Stimulated activated CD8-positive, alpha-beta memory T cell treated with anti-CD3 and anti-CD28 coated beads, Interleukin-15, amount 100 ng/mL, for 24 hours (primary cell): Measurements from ENCODE around the gene EXOC2.
A peak's percentile ranks its signal among the peaks of the same experiment; 100 is the strongest.

Experiments used
- DNase-seq: peaks from one replicate; pipeline ENCODE4 v3.0.0-alpha.2; 2020; ENCODE audit warnings: low read depth

The EXOC2 gene

GRCh38 chr6:493840-494239 is 199.1 kb downstream of the EXOC2 start:
- DNase-seq: no peak

- DNase-seq: no peak
Measured at GRCh38 chr6:492816-493414, 200.0 kb downstream of the EXOC2 start.

DNA sequence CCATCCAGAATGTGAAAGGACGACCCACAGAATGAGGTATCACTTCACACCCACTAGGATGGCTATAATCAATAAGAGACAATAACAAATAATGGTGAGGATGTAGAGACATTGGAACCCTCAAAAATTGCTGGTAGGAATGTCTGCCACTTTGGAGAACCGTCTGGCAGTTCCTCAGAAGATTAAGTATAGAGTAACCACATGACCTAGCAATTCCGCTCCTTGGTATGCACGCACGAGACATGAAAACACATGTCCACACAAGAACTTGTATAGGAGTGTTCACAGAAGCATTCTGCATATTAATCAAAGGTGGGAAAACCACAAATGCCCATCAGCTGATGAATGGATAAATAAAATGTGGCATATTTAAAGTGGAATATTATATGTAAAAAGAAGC is 200.8 kb downstream of the EXOC2 start:
- DNase-seq: no peak

GRCh38 chr6:491233-491632 is 201.7 kb downstream of the EXOC2 start:
- no peak for DNase-seq

DNA sequence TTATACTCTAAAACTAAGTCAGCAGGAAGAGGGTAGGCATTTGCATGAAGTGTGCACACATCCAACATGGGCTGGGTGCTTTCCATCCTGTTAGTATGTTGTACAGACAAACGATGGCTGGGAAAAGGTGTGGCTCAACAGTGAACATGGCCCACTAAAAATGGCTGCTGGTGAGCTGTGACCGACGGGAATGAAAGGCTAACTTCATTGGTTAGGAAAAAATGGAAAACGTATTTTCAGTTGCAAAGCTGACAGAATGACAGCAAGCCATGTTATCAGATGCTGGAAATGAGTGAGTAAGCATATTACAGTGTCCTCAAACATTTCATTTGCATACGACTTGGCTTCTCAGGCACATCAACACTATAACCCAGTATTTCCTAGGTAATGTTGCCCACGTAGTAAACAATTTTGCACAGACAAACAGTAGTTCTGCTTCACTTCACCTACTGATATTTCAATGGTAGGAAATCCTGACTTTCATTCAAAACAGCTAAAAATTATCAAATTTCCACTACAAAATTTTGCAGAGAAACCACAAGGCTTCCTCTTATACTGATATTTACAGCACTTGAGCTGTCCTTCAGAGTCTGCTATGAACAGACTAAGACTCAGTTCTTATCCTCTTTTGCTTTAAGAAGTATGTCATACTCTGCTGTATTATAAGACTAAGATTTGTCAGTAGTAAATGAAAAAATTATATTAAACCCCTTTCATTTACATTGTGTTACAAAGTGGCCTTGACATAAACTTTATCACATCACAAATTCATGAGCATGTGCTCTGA is 202.5 kb downstream of the EXOC2 start:
- no peak for DNase-seq

GRCh38 chr6:489762-490161 is 203.2 kb downstream of the EXOC2 start:
- DNase-seq: no peak

DNA sequence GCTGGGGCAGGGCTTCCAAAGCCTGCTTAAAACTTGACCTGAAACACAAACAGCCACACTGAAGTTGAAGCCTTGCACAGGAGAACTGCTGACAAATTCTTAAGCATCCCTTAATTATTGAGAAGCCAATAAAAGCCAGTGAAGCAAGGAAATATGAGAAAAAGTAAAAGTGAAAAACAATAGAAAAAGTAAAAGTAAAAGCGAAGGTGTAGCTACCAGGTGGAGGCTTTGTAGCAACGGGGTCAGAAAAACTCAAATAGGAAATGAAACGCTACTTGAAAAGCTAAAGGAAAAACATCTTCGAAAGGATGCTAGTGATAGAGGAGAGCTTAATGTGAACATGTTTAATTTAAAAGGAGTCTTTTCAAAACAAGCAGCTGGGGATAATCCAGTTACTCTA is 203.9 kb downstream of the EXOC2 start:
- DNase-seq: no peak

DNA sequence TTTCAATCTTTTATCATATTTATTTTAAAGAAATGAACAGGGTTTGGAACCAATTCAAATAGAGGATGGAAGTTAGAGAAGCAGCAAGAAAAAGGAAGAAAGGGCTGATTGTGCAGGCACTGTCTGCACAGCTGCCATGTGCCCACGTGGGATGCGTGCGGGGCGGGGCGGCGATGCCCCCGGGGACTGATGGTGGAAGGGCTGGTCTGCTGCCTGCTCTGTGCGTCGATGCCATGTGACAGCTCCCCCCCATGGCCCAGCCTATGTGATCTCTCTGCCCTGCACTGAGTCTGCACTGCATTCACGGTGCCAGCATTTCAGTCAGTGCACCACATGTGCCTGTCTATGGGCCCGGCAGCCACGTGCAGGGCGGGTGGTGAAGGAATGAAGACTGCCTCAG is 205.0 kb downstream of the EXOC2 start:
- DNase-seq: no peak

DNA sequence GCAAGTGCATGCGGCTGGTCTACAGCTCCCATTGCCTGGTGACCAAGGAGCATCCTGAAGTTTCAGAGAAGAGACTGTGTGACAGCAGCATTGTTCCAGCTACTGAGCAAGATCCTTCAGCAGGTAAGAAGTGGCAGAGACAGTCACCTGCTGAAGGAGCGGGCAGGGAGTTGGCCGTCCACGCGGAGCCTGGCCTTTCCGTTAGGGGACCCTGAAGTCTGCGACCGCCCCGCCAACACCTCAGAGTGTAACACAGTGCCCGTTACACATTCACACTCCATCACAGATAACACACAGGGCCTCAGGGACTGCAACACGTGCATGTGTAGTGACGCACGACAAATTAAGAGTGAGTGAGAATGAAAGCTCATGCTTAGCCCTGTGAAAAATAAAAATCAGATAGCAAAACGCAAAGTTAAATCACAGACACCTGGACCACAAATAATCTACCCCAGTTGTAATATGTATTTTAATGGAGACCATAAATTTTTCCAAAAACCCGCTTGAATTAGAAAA is 207.2 kb downstream of the EXOC2 start:
- DNase-seq: no peak

DNA sequence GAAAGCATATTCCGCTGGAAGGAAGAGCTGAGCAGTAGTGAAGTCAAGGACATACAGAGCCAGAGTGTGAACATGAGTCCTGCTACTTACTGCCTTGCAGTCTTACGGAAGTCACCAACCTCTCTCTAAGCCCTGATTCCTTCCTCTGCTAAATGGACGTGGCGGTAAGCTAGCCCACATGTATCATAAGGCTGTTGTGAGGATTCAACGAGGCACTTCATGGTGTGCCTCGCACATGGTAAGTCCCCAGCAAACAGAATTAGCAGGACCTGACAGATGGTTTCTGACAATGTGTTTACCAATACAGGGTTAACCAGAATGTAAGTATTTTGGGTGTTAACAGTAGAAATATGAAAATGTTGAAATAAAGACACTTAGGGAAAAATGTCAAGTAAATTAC is 208.2 kb downstream of the EXOC2 start:
- no peak for DNase-seq

- DNase-seq: no peak
Measured at GRCh38 chr6:484086-484745, 208.7 kb downstream of the EXOC2 start.

DNA sequence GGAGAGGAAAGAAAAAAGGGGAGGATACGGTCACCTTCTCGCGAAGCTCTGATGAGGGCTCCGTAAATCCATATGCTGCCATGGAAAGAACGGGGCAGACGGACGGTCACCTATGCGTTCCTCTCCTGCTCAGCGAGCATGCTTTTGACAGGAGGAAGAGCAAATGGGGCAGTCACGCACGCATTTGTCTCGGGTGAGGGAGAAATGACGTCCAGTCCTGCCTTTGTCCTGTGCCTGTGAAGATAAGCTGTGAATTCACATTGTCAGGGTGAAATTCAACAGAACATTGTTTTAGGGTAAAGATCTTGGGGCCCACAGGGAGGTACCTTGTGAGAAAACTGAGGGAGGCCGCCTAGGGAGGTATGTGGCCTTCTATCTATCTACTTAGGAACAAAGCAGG is 217.6 kb downstream of the EXOC2 start:
- no peak for DNase-seq

- peak; percentile 41 for DNase-seq
Measured at GRCh38 chr6:474453-475185, 218.3 kb downstream of the EXOC2 start.

GRCh38 chr6:473768-474452 is 219.0 kb downstream of the EXOC2 start:
- no peak for DNase-seq

DNA sequence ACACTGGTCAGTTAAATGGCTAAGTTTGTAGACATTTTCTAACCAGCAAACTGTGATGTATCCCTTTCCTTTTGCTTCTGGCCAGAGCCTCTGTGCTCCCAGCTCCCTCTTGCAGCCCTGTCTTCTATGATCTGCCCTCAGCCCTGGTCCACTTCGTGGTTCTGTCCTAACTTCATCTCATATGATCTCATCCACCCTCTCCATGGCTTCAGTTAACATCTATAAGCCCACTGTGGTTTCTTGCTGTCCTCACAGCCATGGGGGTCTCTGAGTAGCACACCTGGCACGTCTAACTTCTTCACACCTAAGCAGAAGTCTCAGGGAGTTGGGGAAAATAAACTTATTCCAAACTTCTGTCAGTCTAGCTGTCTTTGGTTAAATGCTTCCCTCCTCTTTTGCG is 219.6 kb downstream of the EXOC2 start:
- DNase-seq: no peak

GRCh38 chr6:470901-471448 is 222.0 kb downstream of the EXOC2 start:
- no peak for DNase-seq

GRCh38 chr6:470051-470900 is 222.7 kb downstream of the EXOC2 start:
- no peak for DNase-seq

DNA sequence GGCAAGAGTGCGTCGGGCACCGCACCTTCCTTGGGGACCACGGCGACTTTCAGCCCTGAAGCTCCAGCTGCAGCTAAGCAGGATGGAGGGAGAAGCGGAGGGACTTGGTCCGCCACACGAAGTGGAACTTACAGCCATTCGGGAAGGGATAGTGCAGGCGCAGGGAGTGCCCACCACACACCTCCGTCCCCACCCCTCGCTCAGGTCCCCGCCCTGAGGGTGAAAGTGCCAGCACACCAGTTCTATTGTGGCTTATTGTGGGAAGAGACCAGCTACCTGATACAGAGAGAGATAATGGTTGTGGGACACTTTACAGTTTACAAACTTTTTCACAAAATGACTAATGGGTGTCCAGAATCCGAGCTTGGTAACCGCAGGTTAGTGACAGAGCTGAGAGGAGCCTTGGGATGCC is 225.3 kb downstream of the EXOC2 start:
- DNase-seq: no peak

- no peak for DNase-seq
Measured at GRCh38 chr6:467111-467510, 225.8 kb downstream of the EXOC2 start.

GRCh38 chr6:466564-466963 is 226.4 kb downstream of the EXOC2 start:
- DNase-seq: no peak
